ENCODE data around the gene HRH3.

Gene HRH3

GRCh38 chr20:62181808-62182207 lies 38.3 kb downstream of the HRH3 start:
- DNase-seq (ENCODE audit: low spot score) = no peak
- FAIRE-seq = no peak

GRCh38 chr20:62179162-62179504 lies 40.9 kb downstream of the HRH3 start:
- DNase-seq (ENCODE audit: low spot score) (no peak), FAIRE-seq (no peak)

GRCh38 chr20:62178316-62179161 lies 41.5 kb downstream of the HRH3 start:
- DNase-seq (ENCODE audit: low spot score) (no peak), FAIRE-seq (no peak)

- DNase-seq (ENCODE audit: low spot score) (no peak), FAIRE-seq (no peak)
Observed at GRCh38 chr20:62177307-62177706, 42.8 kb downstream of the HRH3 start.

- no peak for FAIRE-seq
Observed at GRCh38 chr20:62176866-62177265, 43.2 kb downstream of the HRH3 start.

GRCh38 chr20:62175711-62176110 lies 44.4 kb downstream of the HRH3 start:
- DNase-seq (ENCODE audit: low spot score) (no peak), FAIRE-seq (no peak)

More at GRCh38 chr20:62176866-62177265, 43.2 kb downstream of the HRH3 start:
- DNase-seq (ENCODE audit: low spot score) = no peak

- no peak for DNase-seq (ENCODE audit: low spot score)
- FAIRE-seq = no peak
Observed at GRCh38 chr20:62174870-62175624, 45.0 kb downstream of the HRH3 start.

- DNase-seq (ENCODE audit: low spot score) = no peak
- FAIRE-seq = no peak
Observed at GRCh38 chr20:62174021-62174804, 45.9 kb downstream of the HRH3 start.

GRCh38 chr20:62172666-62173065 lies 47.4 kb downstream of the HRH3 start:
- no peak for DNase-seq (ENCODE audit: low spot score)
- no peak for FAIRE-seq

- FAIRE-seq (no peak), DNase-seq (ENCODE audit: low spot score) (no peak)
Observed at GRCh38 chr20:62171245-62171644, 48.8 kb downstream of the HRH3 start.

GRCh38 chr20:62170536-62170935 lies 49.5 kb downstream of the HRH3 start:
- DNase-seq (ENCODE audit: low spot score) (no peak), FAIRE-seq (no peak)

GRCh38 chr20:62168890-62169435 lies 51.1 kb downstream of the HRH3 start:
- FAIRE-seq (no peak), DNase-seq (ENCODE audit: low spot score) (no peak)

GRCh38 chr20:62168061-62168460 lies 52.0 kb downstream of the HRH3 start:
- DNase-seq (ENCODE audit: low spot score) (no peak), FAIRE-seq (no peak)

GRCh38 chr20:62167474-62167873 lies 52.6 kb downstream of the HRH3 start:
- DNase-seq (ENCODE audit: low spot score) = no peak
- FAIRE-seq = no peak

GRCh38 chr20:62165762-62166399 lies 54.2 kb downstream of the HRH3 start:
- DNase-seq (ENCODE audit: low spot score) (no peak), FAIRE-seq (no peak)
